IMR-90 (cell line): ENCODE data around the gene KRTAP12-2. TPM values are rescaled to one million over a fixed set of nuclear protein-coding genes. Genes with fewer than 3 reads are reported as not detected.

Experiments
- ATAC-seq: fragments of 200-7000 bp; cut with Tn5 transposase; 2 replicates; pipeline ENCODE4 v1.9.1; 2020; ENCODE audit warnings: low read depth, mild to moderate bottlenecking, moderate library complexity
- Bru-seq: library from RNA; stranded (reverse); fragments of 400-500 nt; gene quantifications from one replicate; lab custom pipeline; 2021; lab: Mats Ljungman, UMichigan
- BruChase-seq, 2 experiments: library from RNA; stranded (reverse); fragments of 400-500 nt; gene quantifications; one replicate each; lab custom pipeline; 2021; lab: Mats Ljungman, UMichigan
- BruUV-seq: library from RNA; stranded (reverse); fragments of 400-500 nt; replicated peaks from 2 replicates; lab custom pipeline; 2021; lab: Mats Ljungman, UMichigan
- CTCF ChIA-PET: fragments of 300-600 bp; formaldehyde crosslinking; extraction: SDS; loops from one replicate; lab custom pipeline; 2021; ENCODE audit warnings: antibody characterized with exemption; lab: Yijun Ruan, JAX
- POLR2A ChIA-PET: fragments of 300-600 bp; sonication (Branson Sonifier 250); formaldehyde crosslinking; loops from one replicate; lab custom pipeline; 2022; ENCODE audit warnings: antibody characterized with exemption; ENCODE audit not compliant: unreplicated experiment; lab: Charles Lee
- DNase-seq: peaks from one replicate; pipeline ENCODE4 v3.0.0; 2013
- H2AFZ ChIP-seq: replicated peaks from 2 replicates; pipeline ENCODE3; 2013; ENCODE audit warnings: low read length, mild to moderate bottlenecking; ENCODE audit not compliant: poor library complexity
- H2AK5ac ChIP-seq: 2 replicates; pipeline ENCODE4 v1.6.1; 2013; ENCODE audit warnings: low read depth, low read length, inconsistent platforms
- H2AK9ac ChIP-seq: replicated peaks from 2 replicates; pipeline ENCODE3; 2013; ENCODE audit warnings: mild to moderate bottlenecking, low read depth, low read length, moderate library complexity; ENCODE audit not compliant: poor library complexity
- H2BK120ac ChIP-seq: 2 replicates; pipeline ENCODE4 v1.6.1; 2013; ENCODE audit warnings: low read depth, low read length, inconsistent platforms
- H2BK15ac ChIP-seq: 3 replicates; pipeline ENCODE4 v1.6.1; 2013; ENCODE audit warnings: low read depth, low read length, inconsistent platforms
- H2BK20ac ChIP-seq: 2 replicates; pipeline ENCODE4 v1.6.1; 2013; ENCODE audit warnings: low read depth, mild to moderate bottlenecking, inconsistent platforms, low read length, moderate library complexity
- H2BK5ac ChIP-seq: 2 replicates; pipeline ENCODE4 v1.6.1; 2013; ENCODE audit warnings: mild to moderate bottlenecking, low read depth, low read length, inconsistent platforms; ENCODE audit not compliant: poor library complexity, severe bottlenecking
- H3K14ac ChIP-seq: replicated peaks from 2 replicates; pipeline ENCODE4 v1.6.1; 2013; ENCODE audit warnings: low read depth, low read length, inconsistent platforms
- H3K18ac ChIP-seq: 2 replicates; pipeline ENCODE4 v1.6.1; 2013; ENCODE audit warnings: low read depth, low read length, control low read depth
- H3K23ac ChIP-seq: 2 replicates; pipeline ENCODE4 v1.6.1; 2013; ENCODE audit warnings: low read depth, low read length, inconsistent platforms
- H3K27ac ChIP-seq: 2 replicates; pipeline ENCODE4 v1.5.1; 2013; ENCODE audit warnings: mild to moderate bottlenecking, control low read depth, low read length; ENCODE audit not compliant: insufficient read depth
- H3K27me3 ChIP-seq: 2 replicates; pipeline ENCODE4 v1.6.1; 2013; ENCODE audit warnings: low read length; ENCODE audit not compliant: control insufficient read depth, insufficient read depth
- H3K36me3 ChIP-seq: 2 replicates; pipeline ENCODE4 v1.6.1; 2013; ENCODE audit warnings: low read length, mixed read lengths; ENCODE audit not compliant: control insufficient read depth, insufficient read depth
- H3K4ac ChIP-seq: 2 replicates; pipeline ENCODE4 v1.6.1; 2013; ENCODE audit warnings: low read depth, low read length, inconsistent platforms
- H3K4me1 ChIP-seq: 2 replicates; pipeline ENCODE4 v1.6.1; 2013; ENCODE audit warnings: low read length, mixed read lengths; ENCODE audit not compliant: control insufficient read depth, insufficient read depth
- H3K4me2 ChIP-seq: 2 replicates; pipeline ENCODE4 v1.6.1; 2013; ENCODE audit warnings: low read depth, mild to moderate bottlenecking, control low read depth, low read length, moderate library complexity
- H3K4me3 ChIP-seq: 2 replicates; pipeline ENCODE4 v1.5.1; 2013; ENCODE audit warnings: low read depth, mild to moderate bottlenecking, control low read depth, low read length, moderate library complexity; ENCODE audit not compliant: insufficient read depth
- H3K56ac ChIP-seq: 2 replicates; pipeline ENCODE4 v1.6.1; 2013; ENCODE audit warnings: low read length, inconsistent platforms; ENCODE audit not compliant: insufficient read depth; ENCODE audit errors: extremely low read depth
- H3K79me1 ChIP-seq, 2 experiments: 2 replicates each; pipeline ENCODE4 v1.6.1; 2013; ENCODE audit warnings: low read length in 2 of 2, inconsistent platforms in 1 of 2, low read depth in 1 of 2
- H3K9ac ChIP-seq: 2 replicates; pipeline ENCODE4 v1.6.1; 2013; ENCODE audit warnings: low read depth, low read length, control low read depth
- H3K9me1 ChIP-seq: 2 replicates; pipeline ENCODE4 v1.6.1; 2013; ENCODE audit warnings: low read length, inconsistent platforms; ENCODE audit not compliant: insufficient read depth
- H3K9me3 ChIP-seq: 2 replicates; pipeline ENCODE4 v1.6.1; 2013; ENCODE audit warnings: low read length; ENCODE audit not compliant: control insufficient read depth, insufficient read depth
- H4K20me1 ChIP-seq: 2 replicates; pipeline ENCODE4 v1.6.1; 2013; ENCODE audit warnings: low read length, inconsistent platforms; ENCODE audit not compliant: insufficient read depth
- H4K5ac ChIP-seq: 2 replicates; pipeline ENCODE4 v1.6.1; 2013; ENCODE audit warnings: mild to moderate bottlenecking, low read depth, low read length, control low read depth
- H4K8ac ChIP-seq, 2 experiments: 2 replicates each; pipeline ENCODE4 v1.6.1; 2013; ENCODE audit warnings: low read depth in 2 of 2, low read length in 2 of 2, control low read depth in 1 of 2, inconsistent platforms in 1 of 2
- H4K91ac ChIP-seq: 2 replicates; pipeline ENCODE4 v1.6.1; 2013; ENCODE audit warnings: low read depth, low read length, inconsistent platforms; ENCODE audit not compliant: insufficient read depth
- BHLHE40 ChIP-seq: fragments of 150-350 bp; IDR thresholded peaks from 2 replicates; pipeline ENCODE4 v1.6.1; 2016; ENCODE audit warnings: mild to moderate bottlenecking, low read depth, low read length
- CEBPB ChIP-seq: IDR thresholded peaks from 2 replicates; pipeline ENCODE4 v1.6.1; 2012; ENCODE audit warnings: low read depth, low read length, improper control_type of control experiment
- CHD1 ChIP-seq: IDR thresholded peaks from 2 replicates; pipeline ENCODE4 v1.6.1; 2012; ENCODE audit warnings: low read depth, low read length, improper control_type of control experiment
- CTCF ChIP-seq: conservative IDR thresholded peaks from 2 replicates; pipeline ENCODE4 v1.5.1; 2012; ENCODE audit warnings: mild to moderate bottlenecking, low read depth, low read length, improper control_type of control experiment
- ELK1 ChIP-seq: fragments of 150-350 bp; IDR thresholded peaks from 2 replicates; pipeline ENCODE4 v1.6.1; 2016; ENCODE audit warnings: low read depth, mild to moderate bottlenecking, low read length, moderate library complexity, borderline replicate concordance
- FOS ChIP-seq: fragments of 150-350 bp; IDR thresholded peaks from 2 replicates; pipeline ENCODE4 v1.6.1; 2016; ENCODE audit warnings: low read depth, low read length
- MAFK ChIP-seq: IDR thresholded peaks from 2 replicates; pipeline ENCODE4 v1.6.1; 2012; ENCODE audit warnings: low read depth, low read length, improper control_type of control experiment
- MAZ ChIP-seq: IDR thresholded peaks from 2 replicates; pipeline ENCODE4 v1.6.1; 2012; ENCODE audit warnings: low read depth, mild to moderate bottlenecking, low read length, improper control_type of control experiment, moderate library complexity, borderline replicate concordance
- MXI1 ChIP-seq: IDR thresholded peaks from 2 replicates; pipeline ENCODE4 v1.6.1; 2012; ENCODE audit warnings: low read depth, mild to moderate bottlenecking, low read length, moderate library complexity, borderline replicate concordance
- NFE2L2 ChIP-seq: fragments of 150-350 bp; IDR thresholded peaks from 2 replicates; pipeline ENCODE4 v1.6.1; 2016; ENCODE audit warnings: low read depth, mild to moderate bottlenecking, low read length
- POLR2A ChIP-seq: IDR thresholded peaks from 2 replicates; pipeline ENCODE4 v1.6.1; 2012; ENCODE audit warnings: mild to moderate bottlenecking, low read depth, low read length
- RAD21 ChIP-seq: IDR thresholded peaks from 2 replicates; pipeline ENCODE4 v1.6.1; 2012; ENCODE audit warnings: low read length, improper control_type of control experiment
- RFX5 ChIP-seq: IDR thresholded peaks from 2 replicates; pipeline ENCODE4 v1.8.0; 2012; ENCODE audit warnings: low read depth, mild to moderate bottlenecking, low read length, moderate library complexity
- SMC3 ChIP-seq: fragments of 150-350 bp; IDR thresholded peaks from 2 replicates; pipeline ENCODE4 v1.6.1; 2016; ENCODE audit warnings: low read depth, mild to moderate bottlenecking, antibody characterized with exemption, low read length, moderate library complexity
- WGBS, 2 experiments: methylation state at CpG; one replicate each; pipeline versions ENCODE4 v1.1.5 to v1.1.7; 2013; ENCODE audit warnings: missing lambda C conversion rate in 2 of 2; ENCODE audit not compliant: insufficient read length in 1 of 2; ENCODE audit errors: extremely low coverage in 2 of 2; 5-methylcytosine and 5-hydroxymethylcytosine counted together
- dilution Hi-C: fragments of 300-500 bp; cut with HindIII; formaldehyde crosslinking; loops from one replicate; pipeline ENCODE4 v1.14.3; 2018; ENCODE audit warnings: low sequenced_read_pairs; ENCODE audit not compliant: unreplicated experiment
- in situ Hi-C: fragments of 300-500 bp; cut with MboI; formaldehyde crosslinking; loops from 3 replicates; pipeline ENCODE4 v1.14.3; 2019; ENCODE audit warnings: low sequenced_read_pairs, inconsistent platforms, mixed read lengths
- intact Hi-C: fragments of 100-400 bp; cut with micrococcal nuclease; formaldehyde crosslinking; loops from 2 replicates; pipeline ENCODE4 v1.10.0; 2022
- long read RNA-seq: library from polyadenylated mRNA; unstranded; transcript quantifications from one replicate; pipeline ENCODE4 v2.0.0, GENCODE V29; 2021; ENCODE audit not compliant: unreplicated experiment
- polyA plus RNA-seq, 3 experiments: library from polyadenylated mRNA; depleted of rRNA; stranded (reverse); fragments of >200 nt; gene quantifications; 2 replicates each; pipeline ENCODE4 v1.2.3, GENCODE V29; 2012; ENCODE audit warnings: low replicate concordance in 1 of 3
- total RNA-seq: library from RNA; depleted of rRNA; stranded (reverse); fragments of >200 nt; gene quantifications from 2 replicates; pipeline ENCODE4 v1.2.3, GENCODE V29; 2012; rRNA removed

Gene KRTAP12-2
- not detected in 2 replicates for total RNA-seq
- not detected in 2 replicates for polyA plus RNA-seq (2012; rRNA removed)
- not detected in 2 replicates for polyA plus RNA-seq (2012; cell fraction: cytosol; rRNA removed)
- polyA plus RNA-seq (2012; cell fraction: nucleus; rRNA removed; ENCODE audit: low replicate concordance) = not detected in 2 replicates
- not detected for Bru-seq, nascent RNA
- BruChase-seq, experiment 1, labeled RNA remaining after a 6-hour chase = not detected
- BruChase-seq, experiment 2, labeled RNA remaining after a 2-hour chase = not detected
- long read RNA-seq = 0 reads

- Histone ChIP-seq H3K79me1 (no peaks in the 10 kb centered on the region), H2AK5ac (no peak within 1 kb of the TSS), H3K18ac (no peak within 1 kb of the TSS), H3K9me1 (no peaks in the 10 kb centered on the region), H3K4me1 (no peaks in the 10 kb centered on the region), H2BK120ac (no peak within 1 kb of the TSS), H3K27ac (no peak within 1 kb of the TSS), H2BK20ac (no peak within 1 kb of the TSS), H3K4me3 (no peak within 1 kb of the TSS), H2BK15ac (no peak within 1 kb of the TSS), H4K91ac (no peak within 1 kb of the TSS), H2BK5ac (no peak within 1 kb of the TSS), H2AFZ (no peak within 1 kb of the TSS), H3K56ac (no peak within 1 kb of the TSS), H3K4me2 (no peak within 1 kb of the TSS), H3K9ac (no peak within 1 kb of the TSS), H3K27me3 (0 out of 2 replicates have a peak, but pooled peaks cover 3% of the 10 kb centered on the region), H3K23ac (no peak within 1 kb of the TSS), H3K14ac (no peak within 1 kb of the TSS), H4K20me1 (no peaks in the 10 kb centered on the region), H3K9me3 (peaks cover 3% of the 10 kb centered on the region; the same call in 1 of the 2 replicates), H3K4ac (no peak within 1 kb of the TSS), H4K5ac (no peak within 1 kb of the TSS), H4K8ac (no peak within 1 kb of the TSS), H3K36me3 (no peaks in the 10 kb centered on the region), H2AK9ac (no peak within 1 kb of the TSS)
- POLR2A ChIA-PET = no interaction called here
- in situ Hi-C loops = no loop called here
- intact Hi-C loops = no loop called here
- DNase-seq = no peak
- no peak for ATAC-seq
- no TSS peak for BruUV-seq
- WGBS, 2 experiments = 71% methylated on average over 9 of the region's 19 CpGs; no CpG with 5 or more reads in 1 of the 2 experiments
- CTCF ChIA-PET = no interaction called here
- dilution Hi-C loops = no loop called here
- TF ChIP-seq POLR2A = no peak
- no peak for TF ChIP-seq SMC3
- no peak for TF ChIP-seq CHD1
- no peak for TF ChIP-seq BHLHE40
- TF ChIP-seq FOS = no peak
- TF ChIP-seq MXI1 = no peak
- TF ChIP-seq MAZ = no peak
- TF ChIP-seq CEBPB = no peak
- TF ChIP-seq NFE2L2 = no peak
- TF ChIP-seq ELK1 = no peak
- TF ChIP-seq MAFK = no peak
- TF ChIP-seq RAD21 = no peak
- TF ChIP-seq RFX5 = no peak
- no peak for TF ChIP-seq CTCF
Observed at GRCh38 chr21:44666401-44667320, at the start of gene KRTAP12-2. Gene KRTAP12-2 (minus strand): TSS chr21:44666927. CDS start chr21:44666886, 41 bp downstream.
